Fibroblast of lung (primary cell): ENCODE data around the gene SGK1. TPM values are rescaled to one million over a fixed set of nuclear protein-coding genes. Genes with fewer than 3 reads are reported as not detected.

Experiments
- DNase-seq, 2 donors: peaks; one replicate each; pipeline versions ENCODE4 v3.0.0 to v3.0.0-alpha.2; 2010; ENCODE audit warnings: low read depth in 2 of 2
- H2AFZ ChIP-seq: 2 replicates; pipeline ENCODE4 v1.5.1; 2012; ENCODE audit warnings: low read length, control low read depth, inconsistent platforms
- H3K27ac ChIP-seq: 2 replicates; pipeline ENCODE4 v1.5.1; 2011; ENCODE audit warnings: low read length, control low read depth; ENCODE audit not compliant: insufficient read depth
- H3K27me3 ChIP-seq: 2 replicates; pipeline ENCODE4 v1.5.1; 2011; ENCODE audit warnings: mild to moderate bottlenecking, low read length; ENCODE audit not compliant: control insufficient read depth, insufficient read depth
- H3K36me3 ChIP-seq: 2 replicates; pipeline ENCODE4 v1.5.1; 2011; ENCODE audit warnings: low read length; ENCODE audit not compliant: control insufficient read depth, insufficient read depth
- H3K4me1 ChIP-seq: 2 replicates; pipeline ENCODE4 v1.5.1; 2011; ENCODE audit warnings: low read length; ENCODE audit not compliant: control insufficient read depth, insufficient read depth; ENCODE audit errors: extremely low read depth
- H3K4me2 ChIP-seq: 2 replicates; pipeline ENCODE4 v1.5.1; 2011; ENCODE audit warnings: low read length, control low read depth; ENCODE audit not compliant: insufficient read depth; ENCODE audit errors: extremely low read depth
- H3K4me3 ChIP-seq, 4 experiments: fragments of 200-600 bp in 1 of 4; sonication (generic) in 1 of 4; replicated peaks in 1 of 4; 2 replicates each; pipeline ENCODE4 v1.5.1; 2011 to 2016; ENCODE audit warnings: low read length in 4 of 4, low read depth in 3 of 4, mild to moderate bottlenecking in 3 of 4, control low read depth in 2 of 4, inconsistent platforms in 1 of 4, mixed read lengths in 1 of 4; ENCODE audit not compliant: insufficient read depth in 1 of 4; ENCODE audit errors: control extremely low read depth in 1 of 4
- H3K79me2 ChIP-seq: 2 replicates; pipeline ENCODE4 v1.5.1; 2012; ENCODE audit warnings: mild to moderate bottlenecking, low read length, inconsistent platforms; ENCODE audit not compliant: control insufficient read depth, insufficient read depth
- H3K9ac ChIP-seq: 2 replicates; pipeline ENCODE4 v1.5.1; 2011; ENCODE audit warnings: mild to moderate bottlenecking, low read length, control low read depth; ENCODE audit not compliant: insufficient read depth
- H3K9me3 ChIP-seq: 2 replicates; pipeline ENCODE4 v1.5.1; 2012; ENCODE audit warnings: low read depth, low read length; ENCODE audit not compliant: control insufficient read depth, insufficient read depth
- H4K20me1 ChIP-seq: 2 replicates; pipeline ENCODE4 v1.5.1; 2011; ENCODE audit warnings: low read length; ENCODE audit not compliant: control insufficient read depth, insufficient read depth; ENCODE audit errors: extremely low read depth
- CTCF ChIP-seq, 2 donors: IDR thresholded peaks in 1 of 2; conservative IDR thresholded peaks in 1 of 2; 1 replicate in 1 of 2; 2 replicates in 1 of 2; pipeline ENCODE4 v1.5.1; 2011 to 2012; ENCODE audit warnings: low read length in 2 of 2, control low read depth in 1 of 2, inconsistent platforms in 1 of 2, low read depth in 1 of 2, mild to moderate bottlenecking in 1 of 2
- EZH2 ChIP-seq: IDR thresholded peaks from 2 replicates; pipeline ENCODE4 v1.5.1; 2012; ENCODE audit warnings: low read length, control low read depth, mild to moderate bottlenecking; ENCODE audit errors: missing control alignments
- polyA plus RNA-seq, 2 donors: library from polyadenylated mRNA; depleted of rRNA in 1 of 2; stranded (reverse) in 1 of 2; unstranded in 1 of 2; fragments of >200 nt; gene quantifications; 2 replicates each; pipeline ENCODE4 v1.2.1, GENCODE V29; 2011 to 2012; ENCODE audit warnings: missing spikeins in 1 of 2
- total RNA-seq: library from RNA; depleted of rRNA; stranded (reverse); fragments of >200 nt; gene quantifications from 2 replicates; pipeline ENCODE4 v1.2.1, GENCODE V29; 2014

Gene SGK1
- total and polyA plus RNA-seq, 2 donors (not counting 1 experiment from before 2014, with no cell fraction given), result 132 to 154 TPM

- no peak for DNase-seq
- Histone ChIP-seq H3K4me3 (no peak overlapping the region), H3K9me3 (no peaks in the 10 kb centered on the region)
Observed at GRCh38 chr6:134204031-134204430, 113.9 kb downstream of the SGK1 start.

GRCh38 chr6:134201716-134202115 lies 116.2 kb downstream of the SGK1 start:
- Histone ChIP-seq H3K9ac (no peak overlapping the region), H3K79me2 (no peaks in the 10 kb centered on the region), H4K20me1 (no peaks in the 10 kb centered on the region), H3K27me3 (no peaks in the 10 kb centered on the region), H3K4me1 (no peaks in the 10 kb centered on the region), H3K27ac (no peak overlapping the region), H3K9me3 (no peaks in the 10 kb centered on the region), H3K36me3 (no peaks in the 10 kb centered on the region), H2AFZ (no peak overlapping the region), H3K4me2 (no peak overlapping the region), H3K4me3 (no peak overlapping the region)
- peak in 1 of 2 donors; percentile 19 for DNase-seq
- TF ChIP-seq CTCF (conservative IDR thresholded peaks at IDR 0.05 in 1 of 2, IDR thresholded peaks at IDR 0.05 in 1 of 2; ENCODE audit: low read depth in 1 of 2, low read length in 2 of 2) (no peak), EZH2 (no peak)

More at GRCh38 chr6:134204031-134204430, 113.9 kb downstream of the SGK1 start:
- Histone ChIP-seq H3K4me1 (no peaks in the 10 kb centered on the region), H4K20me1 (no peaks in the 10 kb centered on the region), H3K36me3 (no peaks in the 10 kb centered on the region), H3K27ac (no peak overlapping the region), H3K27me3 (no peaks in the 10 kb centered on the region), H3K79me2 (no peaks in the 10 kb centered on the region), H2AFZ (no peak overlapping the region), H3K9ac (no peak overlapping the region), H3K4me2 (no peak overlapping the region)
- no peak for TF ChIP-seq EZH2
- TF ChIP-seq CTCF (conservative IDR thresholded peaks at IDR 0.05 in 1 of 2, IDR thresholded peaks at IDR 0.05 in 1 of 2; ENCODE audit: low read depth in 1 of 2, low read length in 2 of 2), result no peak

- Histone ChIP-seq H3K4me1 (no peaks in the 10 kb centered on the region), H3K27me3 (no peaks in the 10 kb centered on the region), H4K20me1 (no peaks in the 10 kb centered on the region), H3K27ac (no peak overlapping the region), H3K4me2 (no peak overlapping the region), H3K4me3 (no peak overlapping the region), H3K79me2 (no peaks in the 10 kb centered on the region), H3K9me3 (no peaks in the 10 kb centered on the region), H2AFZ (no peak overlapping the region), H3K36me3 (no peaks in the 10 kb centered on the region), H3K9ac (no peak overlapping the region)
- no peak for DNase-seq
- no peak for TF ChIP-seq EZH2
- no peak for TF ChIP-seq CTCF (conservative IDR thresholded peaks at IDR 0.05 in 1 of 2, IDR thresholded peaks at IDR 0.05 in 1 of 2; ENCODE audit: low read depth in 1 of 2, low read length in 2 of 2)
Observed at GRCh38 chr6:134199848-134200606, 117.9 kb downstream of the SGK1 start.
